SK-MEL-5 (cell line): ENCODE data around the gene COL27A1. TPM values are rescaled to one million over a fixed set of nuclear protein-coding genes. Genes with fewer than 3 reads are reported as not detected.

Source experiments
- DNase-seq: peaks from one replicate; pipeline ENCODE4 v3.0.0-alpha.2; 2016; ENCODE audit warnings: low read depth, low spot score
- in situ Hi-C: cut with HindIII; loops from 2 replicates; pipeline ENCODE4 v1.10.0; 2016; ENCODE audit warnings: low sequenced_read_pairs, high pct_unique_total_duplicates, low pct_unique_long_range_greater_than_20kb
- polyA plus RNA-seq, 2 experiments: library from polyadenylated mRNA; depleted of rRNA; stranded (reverse); fragments of >200 nt; gene quantifications; 2 replicates each; pipeline ENCODE4 v1.2.3, GENCODE V29; 2015
- total RNA-seq: library from RNA; depleted of rRNA; stranded (reverse); fragments of >200 nt; shearing (Covaris generic); gene quantifications from 2 replicates; pipeline ENCODE4 v1.2.3, GENCODE V29; 2014; rRNA removed

Gene COL27A1
- 0.90 and 2.3 TPM in 2 replicates for total RNA-seq
- polyA plus RNA-seq (2015; cell fraction: cytosol; rRNA removed): 2.0 and 2.6 TPM in 2 replicates
- 29.0 and 39.3 TPM in 2 replicates for polyA plus RNA-seq (2015; cell fraction: nucleus; rRNA removed)

- peak; percentile 76 for DNase-seq
- in situ Hi-C loops: no loop called here
Measured at GRCh38 chr9:114155263-114155994, at the start of gene COL27A1. Gene COL27A1, plus strand, starts transcription at chr9:114155537. Its CDS starts 414 bp downstream, at chr9:114155951.

- in situ Hi-C loops: no loop called here
- no peak for DNase-seq
Measured at GRCh38 chr9:114107286-114108001, 47.9 kb upstream of the COL27A1 start.

- in situ Hi-C loops: no loop called here
Measured at GRCh38 chr9:114108016-114108833, 47.1 kb upstream of the COL27A1 start.

GRCh38 chr9:114109124-114109523 lies 46.2 kb upstream of the COL27A1 start:
- DNase-seq: no peak
- in situ Hi-C loops: no loop called here

More at GRCh38 chr9:114108016-114108833, 47.1 kb upstream of the COL27A1 start:
- peak; percentile 87 for DNase-seq

- in situ Hi-C loops: no loop called here
- no peak for DNase-seq
Measured at GRCh38 chr9:114110180-114110579, 45.2 kb upstream of the COL27A1 start.

- in situ Hi-C loops: no loop called here
Measured at GRCh38 chr9:114112325-114112724, 43.0 kb upstream of the COL27A1 start.

GRCh38 chr9:114112778-114113584 lies 42.4 kb upstream of the COL27A1 start:
- no peak for DNase-seq
- in situ Hi-C loops: no loop called here

More at GRCh38 chr9:114112325-114112724, 43.0 kb upstream of the COL27A1 start:
- DNase-seq: no peak

GRCh38 chr9:114114364-114114763 lies 41.0 kb upstream of the COL27A1 start:
- no peak for DNase-seq
- in situ Hi-C loops: no loop called here

- in situ Hi-C loops: no loop called here
- no peak for DNase-seq
Measured at GRCh38 chr9:114115654-114116125, 39.6 kb upstream of the COL27A1 start.

GRCh38 chr9:114116126-114116747 lies 39.1 kb upstream of the COL27A1 start:
- in situ Hi-C loops: no loop called here
- no peak for DNase-seq

- no peak for DNase-seq
- in situ Hi-C loops: no loop called here
Measured at GRCh38 chr9:114117614-114117995, 37.7 kb upstream of the COL27A1 start.

- in situ Hi-C loops: no loop called here
- peak; percentile 78 for DNase-seq
Measured at GRCh38 chr9:114117996-114118830, 37.1 kb upstream of the COL27A1 start.

- in situ Hi-C loops: no loop called here
- DNase-seq: no peak
Measured at GRCh38 chr9:114119242-114120191, 35.8 kb upstream of the COL27A1 start.

- in situ Hi-C loops: no loop called here
Measured at GRCh38 chr9:114120192-114121014, 34.9 kb upstream of the COL27A1 start.

More at GRCh38 chr9:114120192-114121014, 34.9 kb upstream of the COL27A1 start:
- no peak for DNase-seq
